Measurements from ENCODE around the gene LRRTM2.

GRCh38 chr5:138872841-138873465 is 2.2 kb downstream of the LRRTM2 start:
- TF ChIP-seq MAX (IDR thresholded peaks at IDR 0.05) (no peak), REST (IDR thresholded peaks at IDR 0.05; ENCODE audit: low read depth) (no peak), TCF12 (IDR thresholded peaks at IDR 0.05; ENCODE audit: low read depth) (no peak), ZBTB7A (IDR thresholded peaks at IDR 0.05; ENCODE audit: low read depth) (no peak), CREB1 (IDR thresholded peaks at IDR 0.05; ENCODE audit: low read depth) (no peak), USF1 (IDR thresholded peaks at IDR 0.05) (no peak), EP300 (IDR thresholded peaks at IDR 0.05; ENCODE audit: borderline replicate concordance) (no peak), FOXM1 (IDR thresholded peaks at IDR 0.05; ENCODE audit: borderline replicate concordance, low read depth) (no peak)

All from Ishikawa (cell line).